ENCODE data around the gene PBX2. TPM values are rescaled to one million over a fixed set of nuclear protein-coding genes. Genes with fewer than 3 reads are reported as not detected.
A peak's percentile ranks its signal among the peaks of the same experiment; 100 is the strongest.

Gene PBX2
- total and polyA plus RNA-seq, 10 of the 15 experiments (the other 5 are each of a cell fraction or from before 2014, with no cell fraction given): 0.84 to 66.5 (median 20.6) TPM

GRCh38 chr6:32153564-32154513, 36.2 kb downstream of the PBX2 start, which contains the start of gene PPT2 (continued):
- TF ChIP-seq GATAD2B (conservative IDR thresholded peaks at IDR 0.05; ENCODE audit: low read depth): 0 out of 2 replicates have a peak, but pooled peaks have one; percentile 20
- TF ChIP-seq CBFB (IDR thresholded peaks at IDR 0.05; ENCODE audit: low read depth): no peak
- TF ChIP-seq CTCF (IDR thresholded peaks at IDR 0.05 in 2 of 3, conservative IDR thresholded peaks at IDR 0.05 in 1 of 3; ENCODE audit: control insufficient read depth in 2 of 3, extremely low read depth in 1 of 3, insufficient read depth in 1 of 3, low read depth in 3 of 3, low read length in 3 of 3): no peak
- TF ChIP-seq SMC3 (IDR thresholded peaks at IDR 0.05; ENCODE audit: borderline replicate concordance, low read length): 0 out of 2 replicates have a peak, but pooled peaks have one; percentile 8
- TF ChIP-seq ATF2 (IDR thresholded peaks at IDR 0.05; ENCODE audit: low read length): no peak
- peak; percentile 62 for TF ChIP-seq ZBTB40 (IDR thresholded peaks at IDR 0.05; ENCODE audit: borderline replicate concordance)
- no peak for TF ChIP-seq MYC (IDR thresholded peaks at IDR 0.05; ENCODE audit: insufficient read depth, insufficient read length, insufficient replicate concordance, low read length, severe bottlenecking)
- no peak for TF ChIP-seq ASH2L (IDR thresholded peaks at IDR 0.05; ENCODE audit: borderline replicate concordance, low read depth)
- TF ChIP-seq SIX5 (IDR thresholded peaks at IDR 0.05; ENCODE audit: low read depth, low read length, severe bottlenecking): no peak
- TF ChIP-seq EGR1 (IDR thresholded peaks at IDR 0.05; ENCODE audit: borderline replicate concordance in 1 of 2, low read depth in 2 of 2, low read length in 2 of 2): no peak
- TF ChIP-seq USF2 (IDR thresholded peaks at IDR 0.05; ENCODE audit: borderline replicate concordance, low read depth, low read length): no peak
- no peak for TF ChIP-seq PML (IDR thresholded peaks at IDR 0.05; ENCODE audit: low read length)
- TF ChIP-seq IRF3 (IDR thresholded peaks at IDR 0.05): no peak
- no peak for TF ChIP-seq NR2C2 (IDR thresholded peaks at IDR 0.05; ENCODE audit: borderline replicate concordance, control insufficient read depth, insufficient read length, low read depth)
- no peak for TF ChIP-seq HDAC2 (IDR thresholded peaks at IDR 0.05)
- TF ChIP-seq EZH2 (IDR thresholded peaks at IDR 0.05; ENCODE audit: borderline replicate concordance, control insufficient read depth, low read depth, low read length): no peak
- peak; percentile 93 for TF ChIP-seq JUND (IDR thresholded peaks at IDR 0.05; ENCODE audit: low read depth, low read length)
- TF ChIP-seq NBN (IDR thresholded peaks at IDR 0.05): peak; percentile 50; the same call in 1 of the 2 replicates
- TF ChIP-seq IKZF2 (IDR thresholded peaks at IDR 0.05): peak; percentile 23 to 51; a peak in 2 of 4 replicates
